HG02759 (cell line): ENCODE measurements around the gene PA2G4.
"Not testable (repeated sequence)": the region's sequence is repeated elsewhere in the genome, so short reads cannot be mapped to it uniquely, and the experiment has no call there.

Experiments used
- ATAC-seq: cut with Tn5 transposase; IDR thresholded peaks from one replicate; pipeline ENCODE4 v1.9.1; 2021; ENCODE audit warnings: mild to moderate bottlenecking, moderate library complexity; ENCODE audit not compliant: unreplicated experiment

The PA2G4 gene

GRCh38 chr12:56152132-56152755 lies 47.9 kb downstream of the PA2G4 start, which contains the start of gene MYL6B:
Gene MYL6B, plus strand, starts transcription at chr12:56152587. Its CDS starts 1,332 bp downstream, at chr12:56153919.
- peak; percentile 92 for ATAC-seq

- ATAC-seq: no peak
These were observed 48.7 kb downstream of the PA2G4 start for GRCh38 chr12:56152756-56153677.

GRCh38 chr12:56153678-56154065 lies 49.3 kb downstream of the PA2G4 start:
- ATAC-seq: no peak

- ATAC-seq: no peak
These were observed 50.0 kb downstream of the PA2G4 start for GRCh38 chr12:56154246-56154771.

- ATAC-seq: no peak
These were observed 50.5 kb downstream of the PA2G4 start for GRCh38 chr12:56154818-56155217.

- ATAC-seq: no peak
These were observed 51.0 kb downstream of the PA2G4 start for GRCh38 chr12:56155256-56155845.

GRCh38 chr12:56156464-56157200 lies 52.3 kb downstream of the PA2G4 start:
- not testable (repeated sequence) for ATAC-seq

- peak; percentile 34 for ATAC-seq
These were observed 53.1 kb downstream of the PA2G4 start for GRCh38 chr12:56157201-56158028.

GRCh38 chr12:56158029-56158925 lies 53.9 kb downstream of the PA2G4 start, which contains the start of gene MYL6:
Gene MYL6, plus strand, starts transcription at chr12:56158359. Its CDS starts 43 bp downstream, at chr12:56158402.
- peak; percentile 89 for ATAC-seq

GRCh38 chr12:56158926-56159461 lies 54.6 kb downstream of the PA2G4 start:
- ATAC-seq: no peak

GRCh38 chr12:56159482-56160192 lies 55.3 kb downstream of the PA2G4 start:
- no peak for ATAC-seq

GRCh38 chr12:56160193-56160763 lies 55.9 kb downstream of the PA2G4 start:
- ATAC-seq: no peak

- ATAC-seq: no peak
These were observed 56.7 kb downstream of the PA2G4 start for GRCh38 chr12:56160894-56161689.

GRCh38 chr12:56161690-56162351 lies 57.5 kb downstream of the PA2G4 start:
- ATAC-seq: no peak

- ATAC-seq: no peak
These were observed 58.3 kb downstream of the PA2G4 start for GRCh38 chr12:56162468-56163290.
